HCT116 (cell line): Measurements from ENCODE around the gene TMOD1. TPM values are rescaled to one million over a fixed set of nuclear protein-coding genes. Genes with fewer than 3 reads are reported as not detected.

ENCODE experiments used
- ATAC-seq: fragments of 200-7000 bp; cut with Tn5 transposase; 2 replicates; pipeline ENCODE4 v1.9.1; 2020; ENCODE audit warnings: mild to moderate bottlenecking, moderate library complexity
- BruUV-seq: library from RNA; stranded (reverse); fragments of 400-500 nt; replicated peaks from 2 replicates; lab custom pipeline; 2021; lab: Mats Ljungman, UMichigan
- CTCF ChIA-PET: fragments of 300-600 bp; sonication (Branson Sonifier 250); formaldehyde crosslinking; loops from one replicate; lab custom pipeline; 2021; ENCODE audit warnings: antibody characterized with exemption; lab: Charles Lee
- POLR2A ChIA-PET: fragments of 300-600, 350-600 bp; sonication (Branson Sonifier 250); formaldehyde crosslinking; loops from one replicate; lab custom pipeline; 2021; ENCODE audit warnings: antibody characterized with exemption; lab: Charles Lee
- RAD21 ChIA-PET, 2 experiments: fragments of 300-600 bp; sonication (Branson Sonifier 250); formaldehyde crosslinking; loops; one replicate each; lab custom pipeline; 2023; ENCODE audit warnings: low total read pairs in 2 of 2; ENCODE audit not compliant: uncharacterized antibody in 2 of 2, unreplicated experiment in 2 of 2, low non-redundant PET in 1 of 2; lab: Charles Lee
- DNase-seq: peaks from one replicate; pipeline ENCODE4 v3.0.0-alpha.2; 2010; ENCODE audit warnings: low read depth, low spot score
- H2AFZ ChIP-seq: fragments of 200-600 bp; shearing (Covaris generic), sonication (generic); 2 replicates; pipeline ENCODE4 v1.6.1; 2017; ENCODE audit warnings: low read depth, mixed run types, mixed read lengths, antibody characterized with exemption, low read length; ENCODE audit not compliant: poor library complexity, severe bottlenecking
- H3K27ac ChIP-seq: 2 replicates; pipeline ENCODE4 v1.5.1; 2012; ENCODE audit warnings: low read depth, low read length
- H3K27me3 ChIP-seq: fragments of 200-600 bp; sonication (generic); 2 replicates; pipeline ENCODE4 v1.6.1; 2016; ENCODE audit warnings: mixed run types, low read length, mixed read lengths; ENCODE audit not compliant: insufficient read depth
- H3K36me3 ChIP-seq, 2 experiments: fragments of 200-500 bp in 1 of 2; fragments of 200-600 bp in 1 of 2; sonication (Bioruptor generic) in 1 of 2; sonication (generic) in 1 of 2; 2 replicates each; pipeline versions ENCODE4 v1.5.1 to v1.6.1; 2014 to 2016; ENCODE audit warnings: low read length in 2 of 2, inconsistent platforms in 1 of 2, mixed read lengths in 1 of 2, mixed run types in 1 of 2; ENCODE audit not compliant: insufficient read depth in 2 of 2, control insufficient read depth in 1 of 2
- H3K4me1 ChIP-seq, 2 experiments: fragments of 200-600 bp in 1 of 2; sonication (generic) in 1 of 2; 2 replicates each; pipeline versions ENCODE4 v1.5.1 to v1.6.1; 2012 to 2017; ENCODE audit warnings: low read length in 2 of 2, inconsistent platforms in 1 of 2, mild to moderate bottlenecking in 1 of 2, mixed read lengths in 1 of 2, mixed run types in 1 of 2, moderate library complexity in 1 of 2; ENCODE audit not compliant: insufficient read depth in 2 of 2, control insufficient read depth in 1 of 2
- H3K4me2 ChIP-seq: fragments of 200-600 bp; sonication (generic); 2 replicates; pipeline ENCODE4 v1.6.1; 2017; ENCODE audit warnings: mixed run types, low read length, mixed read lengths
- H3K4me3 ChIP-seq, 2 experiments: fragments of 200-600 bp in 1 of 2; sonication (generic) in 1 of 2; replicated peaks in 1 of 2; 2 replicates each; pipeline ENCODE4 v1.5.1; 2011 to 2016; ENCODE audit warnings: low read length in 2 of 2, control low read depth in 1 of 2, low read depth in 1 of 2, mild to moderate bottlenecking in 1 of 2, mixed read lengths in 1 of 2, mixed run types in 1 of 2
- H3K79me2 ChIP-seq: fragments of 200-600 bp; sonication (generic); 2 replicates; pipeline ENCODE4 v1.6.1; 2017; ENCODE audit warnings: mild to moderate bottlenecking, mixed run types, low read length, moderate library complexity, mixed read lengths; ENCODE audit not compliant: insufficient read depth
- H3K9ac ChIP-seq: fragments of 200-600 bp; sonication (generic); 2 replicates; pipeline ENCODE4 v1.6.1; 2016; ENCODE audit warnings: low read length, mixed read lengths
- H3K9me2 ChIP-seq: fragments of 200-600 bp; sonication (generic), shearing (Covaris generic); 2 replicates; pipeline ENCODE4 v1.6.1; 2017; ENCODE audit warnings: mixed run types, mild to moderate bottlenecking, moderate library complexity; ENCODE audit not compliant: insufficient read depth
- H3K9me3 ChIP-seq, 2 experiments: fragments of 200-500 bp in 1 of 2; fragments of 200-600 bp in 1 of 2; sonication (Bioruptor generic) in 1 of 2; sonication (generic) in 1 of 2; 2 replicates each; pipeline ENCODE4 v1.6.1; 2014 to 2017; ENCODE audit warnings: low read length in 2 of 2, mixed read lengths in 2 of 2, inconsistent platforms in 1 of 2, low read depth in 1 of 2, mild to moderate bottlenecking in 1 of 2, mixed run types in 1 of 2, moderate library complexity in 1 of 2; ENCODE audit not compliant: control insufficient read depth in 1 of 2, insufficient read depth in 1 of 2
- H4K20me1 ChIP-seq: fragments of 200-600 bp; sonication (generic), shearing (Covaris generic); 2 replicates; pipeline ENCODE4 v1.6.1; 2017; ENCODE audit warnings: mixed run types, mild to moderate bottlenecking, moderate library complexity; ENCODE audit not compliant: insufficient read depth
- EGR1 ChIP-seq: IDR thresholded peaks from 2 replicates; pipeline ENCODE4 v1.6.1; 2012; ENCODE audit warnings: low read depth
- EZH2phosphoT487 ChIP-seq: fragments of 200-600 bp; IDR thresholded peaks from 2 replicates; pipeline ENCODE4 v1.6.1; 2018; ENCODE audit warnings: antibody characterized with exemption, borderline replicate concordance
- FOSL1 ChIP-seq: IDR thresholded peaks from 2 replicates; pipeline ENCODE4 v1.6.1; 2012; ENCODE audit warnings: low read depth
- MAX ChIP-seq: IDR thresholded peaks from 2 replicates; pipeline ENCODE4 v1.6.1; 2012
- POLR2A ChIP-seq: IDR thresholded peaks from 2 replicates; pipeline ENCODE4 v1.7.0; 2011; ENCODE audit warnings: borderline replicate concordance; ENCODE audit not compliant: insufficient read depth, insufficient read length; ENCODE audit errors: extremely low read depth
- REST ChIP-seq: IDR thresholded peaks from 2 replicates; pipeline ENCODE4 v1.6.1; 2012; ENCODE audit warnings: low read depth
- SIN3A ChIP-seq: IDR thresholded peaks from 2 replicates; pipeline ENCODE4 v1.6.1; 2012; ENCODE audit warnings: low read depth
- YY1 ChIP-seq: IDR thresholded peaks from 2 replicates; pipeline ENCODE4 v1.6.1; 2011; ENCODE audit warnings: low read length, low read depth, moderate library complexity, mild to moderate bottlenecking; ENCODE audit not compliant: insufficient replicate concordance; ENCODE audit errors: extremely low read depth
- ZFX ChIP-seq: fragments of 450-650 bp; IDR thresholded peaks from 2 replicates; pipeline ENCODE4 v1.6.1; 2017
- ZNF274 ChIP-seq: fragments of 200-500 bp; sonication (Bioruptor generic); IDR thresholded peaks from 2 replicates; pipeline ENCODE4 v1.6.1; 2014; ENCODE audit warnings: mild to moderate bottlenecking, low read depth, low read length, inconsistent platforms
- intact Hi-C: fragments of 100-400 bp; cut with micrococcal nuclease; formaldehyde crosslinking; loops from 2 replicates; pipeline ENCODE4 v1.10.0; 2022
- total RNA-seq: library from RNA; stranded (reverse); gene quantifications from one replicate; pipeline ENCODE4 v1.2.1, GENCODE V29; 2021; ENCODE audit not compliant: unreplicated experiment

The TMOD1 gene
- total RNA-seq, 1 experiment from 2014 or later = 4.4 TPM

GRCh38 chr9:97518909-97519307 lies 17.4 kb downstream of the TMOD1 start (continued):
- no peak for TF ChIP-seq EGR1
- TF ChIP-seq SIN3A = no peak

- H2AFZ ChIP-seq = no peak overlapping the region
- no TSS peak for BruUV-seq
- H3K4me2 ChIP-seq = no peak overlapping the region
- no peak overlapping the region for H3K9ac ChIP-seq
- ATAC-seq (no peak), DNase-seq (no peak)
- H3K27ac ChIP-seq = no peak overlapping the region
- no peaks in the 10 kb centered on the region for H3K79me2 ChIP-seq
- H3K36me3 ChIP-seq = no peaks in the 10 kb centered on the region
- no peak overlapping the region for H3K4me3 ChIP-seq
- intact Hi-C loops = no loop called here
- POLR2A ChIA-PET = no interaction called here
- peaks cover 0 to 12% of the 10 kb centered on the region in 2 experiments; a peak in 2 of 4 replicates for H3K4me1 ChIP-seq
- no peaks in the 10 kb centered on the region for H3K9me3 ChIP-seq
- H3K9me2 ChIP-seq = no peaks in the 10 kb centered on the region
- no peaks in the 10 kb centered on the region; the same call in 1 of the 2 replicates for H4K20me1 ChIP-seq
- TF ChIP-seq EZH2phosphoT487 (no peak), POLR2A (no peak)
- CTCF ChIA-PET = interaction anchor here (1.1 kb wide), 1 partner anchor 79 kb away, joined by 3 read pairs; no protein-coding TSS in a partner anchor
- H3K27me3 ChIP-seq = no peaks in the 10 kb centered on the region
- RAD21 ChIA-PET = no interaction called here
Measured at GRCh38 chr9:97519441-97519970, 18.0 kb downstream of the TMOD1 start.

GRCh38 chr9:97521576-97522333 lies 20.3 kb downstream of the TMOD1 start:
- H3K4me1 ChIP-seq = peaks cover 0 to 12% of the 10 kb centered on the region in 2 experiments; a peak in 2 of 4 replicates
- no peak overlapping the region for H3K4me2 ChIP-seq
- RAD21 ChIA-PET = no interaction called here
- no peaks in the 10 kb centered on the region for H3K9me2 ChIP-seq
- no peaks in the 10 kb centered on the region for H3K36me3 ChIP-seq
- POLR2A ChIA-PET = no interaction called here
- no peak overlapping the region for H3K9ac ChIP-seq
- H2AFZ ChIP-seq = no peak overlapping the region
- no peak overlapping the region for H3K4me3 ChIP-seq
- intact Hi-C loops = no loop called here
- no peaks in the 10 kb centered on the region for H3K9me3 ChIP-seq
- no peaks in the 10 kb centered on the region for H3K27me3 ChIP-seq
- no peaks in the 10 kb centered on the region; the same call in 1 of the 2 replicates for H4K20me1 ChIP-seq
- no peak for ATAC-seq
- DNase-seq = no peak
- CTCF ChIA-PET = no interaction called here
- no TSS peak for BruUV-seq
- H3K27ac ChIP-seq = no peak overlapping the region
- H3K79me2 ChIP-seq = no peaks in the 10 kb centered on the region
- no peak for TF ChIP-seq ZFX
- no peak for TF ChIP-seq MAX
- TF ChIP-seq REST = no peak
- no peak for TF ChIP-seq FOSL1
- TF ChIP-seq ZNF274 = no peak
- TF ChIP-seq YY1 = no peak
